ENCODE measurements around the gene ITIH4. TPM values are rescaled to one million over a fixed set of nuclear protein-coding genes. Genes with fewer than 3 reads are reported as not detected.

ITIH4 gene
- total and polyA plus RNA-seq, 2 experiments from 2014 or later = 55.9 to 91.3 TPM

- DNase-seq (ENCODE audit: low spot score) = no peak
- H3K79me2 ChIP-seq = no peaks in the 10 kb centered on the region
- H3K9me2 ChIP-seq (replicated peaks; ENCODE audit: insufficient read depth) = no peaks in the 10 kb centered on the region
- no peak overlapping the region for H3K4me2 ChIP-seq
- H3K27ac ChIP-seq = no peak overlapping the region
- H2AFZ ChIP-seq = no peak overlapping the region
- no peak for TF ChIP-seq CTCF (IDR thresholded peaks at IDR 0.05; ENCODE audit: poor library complexity)
- H3K4me3 ChIP-seq = no peak overlapping the region
- 91% methylated on average over 8 of the region's 8 CpGs for WGBS (ENCODE audit: low lambda C conversion rate, missing lambda C conversion rate)
- no peaks in the 10 kb centered on the region for H3K36me3 ChIP-seq (replicated peaks; ENCODE audit: insufficient read depth, low read depth)
- no peaks in the 10 kb centered on the region for H4K20me1 ChIP-seq (ENCODE audit: insufficient read depth, poor library complexity, severe bottlenecking)
- no peaks in the 10 kb centered on the region for H3K9me3 ChIP-seq (ENCODE audit: low read depth)
- peaks cover 7% of the 10 kb centered on the region for H3K4me1 ChIP-seq (ENCODE audit: insufficient read depth)
- no peaks in the 10 kb centered on the region for H3K27me3 ChIP-seq
Observed at GRCh38 chr3:52838561-52839267, 8.2 kb upstream of the ITIH4 start.

GRCh38 chr3:52836986-52837385 is 6.5 kb upstream of the ITIH4 start:
- Histone ChIP-seq H3K27ac (no peak overlapping the region), H3K4me1 (ENCODE audit: insufficient read depth) (peaks cover 7% of the 10 kb centered on the region), H4K20me1 (ENCODE audit: insufficient read depth, poor library complexity, severe bottlenecking) (no peaks in the 10 kb centered on the region), H3K9me3 (ENCODE audit: low read depth) (no peaks in the 10 kb centered on the region), H2AFZ (no peak overlapping the region), H3K9me2 (replicated peaks; ENCODE audit: insufficient read depth) (no peaks in the 10 kb centered on the region), H3K4me2 (no peak overlapping the region), H3K79me2 (no peaks in the 10 kb centered on the region), H3K4me3 (no peak overlapping the region), H3K36me3 (replicated peaks; ENCODE audit: insufficient read depth, low read depth) (no peaks in the 10 kb centered on the region), H3K27me3 (no peaks in the 10 kb centered on the region)
- no peak for TF ChIP-seq EZH2 (IDR thresholded peaks at IDR 0.05; ENCODE audit: borderline replicate concordance)
- TF ChIP-seq CTCF (IDR thresholded peaks at IDR 0.05; ENCODE audit: poor library complexity) = no peak
- TF ChIP-seq EZH2phosphoT487 (IDR thresholded peaks at IDR 0.05; ENCODE audit: low read depth, severe bottlenecking, unreplicated experiment) = no peak
- DNase-seq (ENCODE audit: low spot score) = no peak
- WGBS (ENCODE audit: low lambda C conversion rate, missing lambda C conversion rate) = 93% methylated on average over 4 of the region's 4 CpGs

- Histone ChIP-seq H3K27me3 (no peaks in the 10 kb centered on the region), H3K36me3 (replicated peaks; ENCODE audit: insufficient read depth, low read depth) (no peaks in the 10 kb centered on the region), H3K9me2 (replicated peaks; ENCODE audit: insufficient read depth) (no peaks in the 10 kb centered on the region), H4K20me1 (ENCODE audit: insufficient read depth, poor library complexity, severe bottlenecking) (no peaks in the 10 kb centered on the region), H3K27ac (no peak overlapping the region), H3K4me3 (no peak overlapping the region), H3K4me2 (no peak overlapping the region), H2AFZ (no peak overlapping the region), H3K4me1 (ENCODE audit: insufficient read depth) (peaks cover 7% of the 10 kb centered on the region), H3K9me3 (ENCODE audit: low read depth) (no peaks in the 10 kb centered on the region), H3K79me2 (no peaks in the 10 kb centered on the region)
- no peak for DNase-seq (ENCODE audit: low spot score)
- no peak for TF ChIP-seq EZH2phosphoT487 (IDR thresholded peaks at IDR 0.05; ENCODE audit: low read depth, severe bottlenecking, unreplicated experiment)
- no peak for TF ChIP-seq EZH2 (IDR thresholded peaks at IDR 0.05; ENCODE audit: borderline replicate concordance)
- 98% methylated on average over 5 of the region's 5 CpGs for WGBS (ENCODE audit: low lambda C conversion rate, missing lambda C conversion rate)
Observed at GRCh38 chr3:52836471-52836845, 6.0 kb upstream of the ITIH4 start.

- Histone ChIP-seq H3K27ac (no peak overlapping the region), H3K4me1 (ENCODE audit: insufficient read depth) (peaks cover 9% of the 10 kb centered on the region), H3K9me2 (replicated peaks; ENCODE audit: insufficient read depth) (no peaks in the 10 kb centered on the region), H3K9me3 (ENCODE audit: low read depth) (no peaks in the 10 kb centered on the region), H3K36me3 (replicated peaks; ENCODE audit: insufficient read depth, low read depth) (no peaks in the 10 kb centered on the region), H3K27me3 (no peaks in the 10 kb centered on the region), H4K20me1 (ENCODE audit: insufficient read depth, poor library complexity, severe bottlenecking) (no peaks in the 10 kb centered on the region), H3K4me2 (no peak overlapping the region), H3K79me2 (no peaks in the 10 kb centered on the region), H3K4me3 (no peak overlapping the region), H2AFZ (no peak overlapping the region)
- 87% methylated on average over 8 of the region's 8 CpGs for WGBS (ENCODE audit: low lambda C conversion rate, missing lambda C conversion rate)
- DNase-seq (ENCODE audit: low spot score) = no peak
- TF ChIP-seq EZH2phosphoT487 (IDR thresholded peaks at IDR 0.05; ENCODE audit: low read depth, severe bottlenecking, unreplicated experiment) = no peak
- no peak for TF ChIP-seq EZH2 (IDR thresholded peaks at IDR 0.05; ENCODE audit: borderline replicate concordance)
- TF ChIP-seq CTCF (IDR thresholded peaks at IDR 0.05; ENCODE audit: poor library complexity) = no peak
Observed at GRCh38 chr3:52835766-52836470, 5.4 kb upstream of the ITIH4 start.
